ENCODE results near the gene TP53BP1. TPM values are rescaled to one million over a fixed set of nuclear protein-coding genes. Genes with fewer than 3 reads are reported as not detected.

The TP53BP1 gene
- total and polyA plus RNA-seq, 2 of the 13 experiments (the other 11 are each of a cell fraction or from before 2014, with no cell fraction given) = 17.1 to 17.4 TPM

- no peak for TF ChIP-seq NFIB (CRISPR knock-in tag; IDR thresholded peaks at IDR 0.05; ENCODE audit: borderline replicate concordance)
- no peak for TF ChIP-seq CTCF (CRISPR knock-in tag; IDR thresholded peaks at IDR 0.05)
- no peak for TF ChIP-seq MTF1 (CRISPR knock-in tag; IDR thresholded peaks at IDR 0.05)
- no peak for TF ChIP-seq ARHGAP35 (CRISPR knock-in tag; IDR thresholded peaks at IDR 0.05; ENCODE audit: borderline replicate concordance)
- TF ChIP-seq, protein P1, sequence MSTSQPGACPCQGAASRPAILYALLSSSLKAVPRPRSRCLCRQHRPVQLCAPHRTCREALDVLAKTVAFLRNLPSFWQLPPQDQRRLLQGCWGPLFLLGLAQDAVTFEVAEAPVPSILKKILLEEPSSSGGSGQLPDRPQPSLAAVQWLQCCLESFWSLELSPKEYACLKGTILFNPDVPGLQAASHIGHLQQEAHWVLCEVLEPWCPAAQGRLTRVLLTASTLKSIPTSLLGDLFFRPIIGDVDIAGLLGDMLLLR (CRISPR knock-in tag; IDR thresholded peaks at IDR 0.05) = no peak
- TF ChIP-seq ZNF382 (CRISPR knock-in tag; IDR thresholded peaks at IDR 0.05; ENCODE audit: borderline replicate concordance) = no peak
- TF ChIP-seq STAT5B (CRISPR knock-in tag; IDR thresholded peaks at IDR 0.05) = no peak
- no peak for TF ChIP-seq ZNF574 (CRISPR knock-in tag; IDR thresholded peaks at IDR 0.05)
- no peak for TF ChIP-seq MEIS2 (CRISPR knock-in tag; IDR thresholded peaks at IDR 0.05)
- TF ChIP-seq ETV6 (CRISPR knock-in tag; conservative IDR thresholded peaks at IDR 0.05) = no peak
- TF ChIP-seq KLF12 (CRISPR knock-in tag; IDR thresholded peaks at IDR 0.05; ENCODE audit: borderline replicate concordance) = no peak
- no peak for TF ChIP-seq ZBTB39 (CRISPR knock-in tag; IDR thresholded peaks at IDR 0.05)
Observed at GRCh38 chr15:43473885-43474284, 19.1 kb downstream of the TP53BP1 start (continued).

All from HepG2 (cell line).